ENCODE results near the gene SLC26A4.

DNA sequence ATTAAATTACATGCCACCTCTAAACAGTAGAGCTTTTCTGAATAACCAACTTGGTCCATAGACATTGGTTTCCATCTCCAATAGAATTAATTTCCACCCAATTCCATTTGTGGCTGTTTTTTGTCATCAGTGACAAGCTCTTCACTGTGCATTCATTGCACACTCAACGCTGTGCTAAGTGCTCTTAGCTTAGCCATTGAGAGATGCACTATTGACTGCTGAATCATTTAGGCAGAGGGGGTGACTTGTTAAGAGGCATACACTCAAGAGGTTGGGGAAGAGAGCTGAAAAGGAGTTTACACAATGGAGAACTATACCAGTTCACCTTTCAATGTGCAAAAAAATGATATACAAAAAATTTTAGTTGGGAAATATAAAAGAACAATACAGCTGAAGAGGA is 51.4 kb downstream of the SLC26A4 start:
- no peak for TF ChIP-seq CTCF (IDR thresholded peaks at IDR 0.05)
- no peak for TF ChIP-seq POLR2A (IDR thresholded peaks at IDR 0.05)
